Psoas muscle (tissue), 8 donors: ENCODE measurements around the gene BDKRB1. TPM values are rescaled to one million over a fixed set of nuclear protein-coding genes. Genes with fewer than 3 reads are reported as not detected.

ENCODE experiments used
- ATAC-seq, 4 donors: fragments of 200-7000 bp; cut with Tn5 transposase; one replicate each; pipeline ENCODE4 v1.9.1; 2020; ENCODE audit warnings: moderate library complexity in 3 of 4, mild to moderate bottlenecking in 2 of 4
- DNase-seq, 2 donors: peaks; one replicate each; pipeline ENCODE4 v3.0.0-alpha.2; 2020
- H3K27ac ChIP-seq: fragments of 200-600 bp; one replicate; pipeline ENCODE4 v1.8.0; 2022
- H3K27me3 ChIP-seq, 3 donors: fragments of 200-600 bp in 1 of 3; one replicate each; pipeline versions ENCODE4 v1.6.1 to v1.8.0; 2013 to 2022; ENCODE audit warnings: low read length in 2 of 3, mild to moderate bottlenecking in 2 of 3, moderate library complexity in 1 of 3; ENCODE audit not compliant: insufficient read depth in 3 of 3
- H3K36me3 ChIP-seq, 2 donors: fragments of 200-600 bp in 1 of 2; one replicate each; pipeline versions ENCODE4 v1.6.1 to v1.8.0; 2013 to 2022; ENCODE audit warnings: low read depth in 1 of 2, mild to moderate bottlenecking in 1 of 2, moderate library complexity in 1 of 2; ENCODE audit not compliant: insufficient read depth in 1 of 2
- H3K4me1 ChIP-seq: fragments of 200-600 bp; one replicate; pipeline ENCODE4 v1.8.0; 2022
- H3K4me3 ChIP-seq: fragments of 200-600 bp; one replicate; pipeline ENCODE4 v1.8.0; 2022; ENCODE audit warnings: mild to moderate bottlenecking
- H3K9me3 ChIP-seq: fragments of 200-600 bp; one replicate; pipeline ENCODE4 v1.8.0; 2022
- CTCF ChIP-seq: fragments of 200-600 bp; IDR thresholded peaks from one replicate; pipeline ENCODE4 v1.8.0; 2022; ENCODE audit warnings: antibody characterized with exemption
- WGBS, 3 donors: extraction: QIAGEN DNeasy Blood & Tissue Kit; methylation state at CpG; one replicate each; pipeline versions ENCODE4 v1.1.6 to v1.1.7; 2013; 5-methylcytosine and 5-hydroxymethylcytosine counted together
- intact Hi-C, 2 donors: fragments of 100-400 bp; cut with DNase I; formaldehyde crosslinking; loops; one replicate each; pipeline versions ENCODE4 v1.11.0 to v1.14.2; 2022
- polyA plus RNA-seq, 3 donors: library from polyadenylated mRNA; stranded (reverse); fragments of 200-250 nt; gene quantifications; one replicate each; pipeline ENCODE4 v1.2.3, GENCODE V29; 2013
- total RNA-seq, 4 donors: library from RNA; stranded (reverse); fragmentation: NEBNext Ultra II Directional in 2 of 4; extraction: Animal tissue kit (Norgen Biotek cat#: 25700) in 2 of 4; gene quantifications; one replicate each; pipeline versions ENCODE4 v1.2.1 to v1.2.4, GENCODE V29; 2021 to 2023
- donor health status: healthy with polysubstance abuse.
- donor health status: DM: no; HTN: no; CAD: no; lungs with moderate emphysema.
- donor health status: Bipolar disorder and iron deficiency.
- donor health status: healthy.
- donor health status: DM: yes; HTN: yes; CAD: no.
- donor health status: DM: no; HTN: no; CAD: no.
- donor health status: DM: no; HTN: no; CAD: no.
- donor health status: DM: yes; HTN: yes; CAD: no.

BDKRB1 gene
- total and polyA plus RNA-seq, 7 donors: 0.06 to 0.75 (median 0.13) TPM; not detected in 4

GRCh38 chr14:96261772-96262655, 6.0 kb downstream of the BDKRB1 start:
- DNase-seq: no peak
- intact Hi-C loops: no loop called here
- H3K4me1 ChIP-seq: no peaks in the 10 kb centered on the region
- H3K9me3 ChIP-seq: no peaks in the 10 kb centered on the region
- ATAC-seq: no peak
- H3K27ac ChIP-seq: no peak overlapping the region
- H3K27me3 ChIP-seq: peaks cover 0 to 10% (median 4%) of the 10 kb centered on the region in 3 donors
- TF ChIP-seq CTCF: no peak
- WGBS, 3 donors: 46 to 55% (median 50%) methylated on average over 16 of the region's 16 CpGs
- no peak overlapping the region for H3K4me3 ChIP-seq
- no peaks in the 10 kb centered on the region for H3K36me3 ChIP-seq

GRCh38 chr14:96263347-96264199, 7.6 kb downstream of the BDKRB1 start:
- TF ChIP-seq CTCF: no peak
- Histone ChIP-seq H3K27me3 (peaks cover 0 to 6% (median 4%) of the 10 kb centered on the region in 3 donors), H3K36me3 (no peaks in the 10 kb centered on the region), H3K27ac (no peak overlapping the region), H3K9me3 (no peaks in the 10 kb centered on the region), H3K4me1 (no peaks in the 10 kb centered on the region), H3K4me3 (no peak overlapping the region)
- DNase-seq (no peak), ATAC-seq (no peak)
- WGBS, 3 donors: 77 to 83% (median 78%) methylated on average over 19 to 20 of the region's 20 CpGs
- intact Hi-C loops: no loop called here

GRCh38 chr14:96264200-96264553, 8.2 kb downstream of the BDKRB1 start:
- Histone ChIP-seq H3K27me3 (peaks cover 0 to 6% (median 4%) of the 10 kb centered on the region in 3 donors), H3K4me1 (no peaks in the 10 kb centered on the region), H3K36me3 (no peaks in the 10 kb centered on the region), H3K4me3 (no peak overlapping the region), H3K27ac (no peak overlapping the region), H3K9me3 (no peaks in the 10 kb centered on the region)
- WGBS, 3 donors: 90 to 92% (median 92%) methylated on average over 14 of the region's 14 CpGs
- intact Hi-C loops: no loop called here
- no peak for ATAC-seq
- TF ChIP-seq CTCF: no peak
- no peak for DNase-seq

GRCh38 chr14:96264853-96265252, 8.8 kb downstream of the BDKRB1 start:
- WGBS, 3 donors: 61 to 77% (median 67%) methylated on average over 3 of the region's 3 CpGs
- H3K27ac ChIP-seq: no peak overlapping the region
- intact Hi-C loops: no loop called here
- H3K9me3 ChIP-seq: no peaks in the 10 kb centered on the region
- no peak for TF ChIP-seq CTCF
- H3K36me3 ChIP-seq: no peaks in the 10 kb centered on the region
- DNase-seq: no peak
- ATAC-seq: no peak
- H3K4me1 ChIP-seq: no peaks in the 10 kb centered on the region
- H3K4me3 ChIP-seq: no peak overlapping the region
- H3K27me3 ChIP-seq: peaks cover 0 to 6% (median 4%) of the 10 kb centered on the region in 3 donors
